ENCODE data around the gene RPS6KA2. TPM values are rescaled to one million over a fixed set of nuclear protein-coding genes. Genes with fewer than 3 reads are reported as not detected.

The RPS6KA2 gene
- total RNA-seq, 1 experiment from 2014 or later: 4.1 TPM

- H3K4me1 ChIP-seq (ENCODE audit: control insufficient read depth, insufficient read depth, low read length): no peaks in the 10 kb centered on the region
- TF ChIP-seq, protein P1, sequence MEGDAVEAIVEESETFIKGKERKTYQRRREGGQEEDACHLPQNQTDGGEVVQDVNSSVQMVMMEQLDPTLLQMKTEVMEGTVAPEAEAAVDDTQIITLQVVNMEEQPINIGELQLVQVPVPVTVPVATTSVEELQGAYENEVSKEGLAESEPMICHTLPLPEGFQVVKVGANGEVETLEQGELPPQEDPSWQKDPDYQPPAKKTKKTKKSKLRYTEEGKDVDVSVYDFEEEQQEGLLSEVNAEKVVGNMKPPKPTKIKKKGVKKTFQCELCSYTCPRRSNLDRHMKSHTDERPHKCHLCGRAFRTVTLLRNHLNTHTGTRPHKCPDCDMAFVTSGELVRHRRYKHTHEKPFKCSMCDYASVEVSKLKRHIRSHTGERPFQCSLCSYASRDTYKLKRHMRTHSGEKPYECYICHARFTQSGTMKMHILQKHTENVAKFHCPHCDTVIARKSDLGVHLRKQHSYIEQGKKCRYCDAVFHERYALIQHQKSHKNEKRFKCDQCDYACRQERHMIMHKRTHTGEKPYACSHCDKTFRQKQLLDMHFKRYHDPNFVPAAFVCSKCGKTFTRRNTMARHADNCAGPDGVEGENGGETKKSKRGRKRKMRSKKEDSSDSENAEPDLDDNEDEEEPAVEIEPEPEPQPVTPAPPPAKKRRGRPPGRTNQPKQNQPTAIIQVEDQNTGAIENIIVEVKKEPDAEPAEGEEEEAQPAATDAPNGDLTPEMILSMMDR (IDR thresholded peaks at IDR 0.05): no peak
- no peak for TF ChIP-seq SIN3A (IDR thresholded peaks at IDR 0.05; ENCODE audit: borderline replicate concordance, insufficient read depth, low read depth, low read length)
- no peak for TF ChIP-seq REST (IDR thresholded peaks at IDR 0.05; ENCODE audit: insufficient read depth in 1 of 2, low read depth in 2 of 2, low read length in 1 of 2)
- TF ChIP-seq POLR2AphosphoS5 (IDR thresholded peaks at IDR 0.05; ENCODE audit: low read depth, low read length): no peak
- no peak for TF ChIP-seq TCF7L2 (IDR thresholded peaks at IDR 0.05; ENCODE audit: low read depth, low read length)
- H3K27ac ChIP-seq (ENCODE audit: low read length): no peak overlapping the region
- intact Hi-C loops (cut with micrococcal nuclease; ENCODE audit: unreplicated experiment) (no loop called here), in situ Hi-C loops (cut with HindIII; ENCODE audit: low pct_unique_long_range_greater_than_20kb, low sequenced_read_pairs) (no loop called here)
- POLR2A ChIA-PET: no interaction called here
- DNase-seq (ENCODE audit: low read depth, low spot score): no peak
- H3K9me3 ChIP-seq (ENCODE audit: control insufficient read depth, insufficient read depth, low read depth, low read length): no peaks in the 10 kb centered on the region
- H3K36me3 ChIP-seq (ENCODE audit: control insufficient read depth, insufficient read depth, low read length): no peaks in the 10 kb centered on the region
- no peaks in the 10 kb centered on the region for H3K27me3 ChIP-seq (ENCODE audit: control insufficient read depth, insufficient read depth, low read length)
- CTCF ChIA-PET: no interaction called here
- no peak for ATAC-seq
- no TSS peak for BruUV-seq (replicated peaks)
- no peak overlapping the region for H3K4me3 ChIP-seq (ENCODE audit: low read depth in 2 of 2, low read length in 2 of 2)
These were observed 177.4 kb downstream of the RPS6KA2 start for GRCh38 chr6:166449641-166450040.

GRCh38 chr6:166449036-166449435, 178.0 kb downstream of the RPS6KA2 start:
- no peak for DNase-seq (ENCODE audit: low read depth, low spot score)
- no peak overlapping the region for H3K4me3 ChIP-seq (ENCODE audit: low read depth in 2 of 2, low read length in 2 of 2)
- CTCF ChIA-PET: no interaction called here
- no peak overlapping the region for H3K27ac ChIP-seq (ENCODE audit: low read length)
- no peak for ATAC-seq
- no peaks in the 10 kb centered on the region for H3K36me3 ChIP-seq (ENCODE audit: control insufficient read depth, insufficient read depth, low read length)
- TF ChIP-seq TCF7L2 (IDR thresholded peaks at IDR 0.05; ENCODE audit: low read depth, low read length) (no peak), POLR2AphosphoS5 (IDR thresholded peaks at IDR 0.05; ENCODE audit: low read depth, low read length) (no peak), SIN3A (IDR thresholded peaks at IDR 0.05; ENCODE audit: borderline replicate concordance, insufficient read depth, low read depth, low read length) (no peak), REST (IDR thresholded peaks at IDR 0.05; ENCODE audit: insufficient read depth in 1 of 2, low read depth in 2 of 2, low read length in 1 of 2) (no peak)
- TF ChIP-seq, protein P1 (IDR thresholded peaks at IDR 0.05): no peak
- no peaks in the 10 kb centered on the region for H3K9me3 ChIP-seq (ENCODE audit: control insufficient read depth, insufficient read depth, low read depth, low read length)
- intact Hi-C loops (cut with micrococcal nuclease; ENCODE audit: unreplicated experiment): no loop called here
- no peaks in the 10 kb centered on the region for H3K4me1 ChIP-seq (ENCODE audit: control insufficient read depth, insufficient read depth, low read length)
- POLR2A ChIA-PET: no interaction called here
- H3K27me3 ChIP-seq (ENCODE audit: control insufficient read depth, insufficient read depth, low read length): no peaks in the 10 kb centered on the region
- in situ Hi-C loops (cut with HindIII; ENCODE audit: low pct_unique_long_range_greater_than_20kb, low sequenced_read_pairs): no loop called here
- no TSS peak for BruUV-seq (replicated peaks)

Measured in Panc1 (cell line).